ENCODE results near the gene IL17B. TPM values are rescaled to one million over a fixed set of nuclear protein-coding genes. Genes with fewer than 3 reads are reported as not detected.

IL17B gene
- total RNA-seq, 1 donor from 2014 or later = not detected

GRCh38 chr5:149367249-149367971 is 11.7 kb downstream of the IL17B start:
- peaks cover 4% of the 10 kb centered on the region for H3K4me1 Mint-ChIP-seq (ENCODE audit: unreplicated experiment)
- H3K4me3 Mint-ChIP-seq (ENCODE audit: unreplicated experiment) = no peak overlapping the region
- H3K36me3 Mint-ChIP-seq (ENCODE audit: low read depth, unreplicated experiment) = peaks cover 3% of the 10 kb centered on the region
- no peak overlapping the region for H3K27ac Mint-ChIP-seq (ENCODE audit: unreplicated experiment)
- no peaks in the 10 kb centered on the region for H3K9me3 Mint-ChIP-seq (ENCODE audit: unreplicated experiment)
- peaks cover 9% of the 10 kb centered on the region for H3K27me3 Mint-ChIP-seq (ENCODE audit: unreplicated experiment)
- peak; percentile 78 for DNase-seq (ENCODE audit: low spot score)
- peak; percentile 67 for TF ChIP-seq CTCF (IDR thresholded peaks at IDR 0.05; ENCODE audit: unreplicated experiment)

- H3K27me3 Mint-ChIP-seq (ENCODE audit: unreplicated experiment) = peaks cover 9% of the 10 kb centered on the region
- H3K4me1 Mint-ChIP-seq (ENCODE audit: unreplicated experiment) = peaks cover 1% of the 10 kb centered on the region
- DNase-seq (ENCODE audit: low spot score) = no peak
- TF ChIP-seq CTCF (IDR thresholded peaks at IDR 0.05; ENCODE audit: unreplicated experiment) = no peak
- H3K27ac Mint-ChIP-seq (ENCODE audit: unreplicated experiment) = peak overlapping the region; percentile 33
- peaks cover 3% of the 10 kb centered on the region for H3K36me3 Mint-ChIP-seq (ENCODE audit: low read depth, unreplicated experiment)
- no peak overlapping the region for H3K4me3 Mint-ChIP-seq (ENCODE audit: unreplicated experiment)
- H3K9me3 Mint-ChIP-seq (ENCODE audit: unreplicated experiment) = no peaks in the 10 kb centered on the region
These were observed 12.8 kb downstream of the IL17B start for GRCh38 chr5:149366169-149366729.

GRCh38 chr5:149365418-149365817 is 13.7 kb downstream of the IL17B start:
- DNase-seq (ENCODE audit: low spot score) = no peak

GRCh38 chr5:149364719-149365118 is 14.4 kb downstream of the IL17B start:
- peaks cover 9% of the 10 kb centered on the region for H3K27me3 Mint-ChIP-seq (ENCODE audit: unreplicated experiment)
- no peak for TF ChIP-seq CTCF (IDR thresholded peaks at IDR 0.05; ENCODE audit: unreplicated experiment)
- H3K36me3 Mint-ChIP-seq (ENCODE audit: low read depth, unreplicated experiment) = peaks cover 3% of the 10 kb centered on the region
- no peak overlapping the region for H3K27ac Mint-ChIP-seq (ENCODE audit: unreplicated experiment)
- peak overlapping the region; percentile 3 for H3K4me3 Mint-ChIP-seq (ENCODE audit: unreplicated experiment)
- H3K9me3 Mint-ChIP-seq (ENCODE audit: unreplicated experiment) = no peaks in the 10 kb centered on the region
- peaks cover 5% of the 10 kb centered on the region for H3K4me1 Mint-ChIP-seq (ENCODE audit: unreplicated experiment)
- DNase-seq (ENCODE audit: low spot score) = no peak

More at GRCh38 chr5:149365418-149365817, 13.7 kb downstream of the IL17B start:
- Mint-ChIP-seq H3K9me3 (ENCODE audit: unreplicated experiment) (no peaks in the 10 kb centered on the region), H3K4me3 (ENCODE audit: unreplicated experiment) (no peak overlapping the region), H3K27me3 (ENCODE audit: unreplicated experiment) (peaks cover 9% of the 10 kb centered on the region), H3K27ac (ENCODE audit: unreplicated experiment) (no peak overlapping the region), H3K4me1 (ENCODE audit: unreplicated experiment) (peaks cover 5% of the 10 kb centered on the region), H3K36me3 (ENCODE audit: low read depth, unreplicated experiment) (peaks cover 3% of the 10 kb centered on the region)
- no peak for TF ChIP-seq CTCF (IDR thresholded peaks at IDR 0.05; ENCODE audit: unreplicated experiment)

GRCh38 chr5:149363936-149364335 is 15.2 kb downstream of the IL17B start:
- Mint-ChIP-seq H3K4me3 (ENCODE audit: unreplicated experiment) (no peak overlapping the region), H3K27ac (ENCODE audit: unreplicated experiment) (no peak overlapping the region), H3K36me3 (ENCODE audit: low read depth, unreplicated experiment) (peaks cover 3% of the 10 kb centered on the region), H3K27me3 (ENCODE audit: unreplicated experiment) (peaks cover 9% of the 10 kb centered on the region), H3K4me1 (ENCODE audit: unreplicated experiment) (peaks cover 8% of the 10 kb centered on the region), H3K9me3 (ENCODE audit: unreplicated experiment) (no peaks in the 10 kb centered on the region)
- no peak for TF ChIP-seq CTCF (IDR thresholded peaks at IDR 0.05; ENCODE audit: unreplicated experiment)
- DNase-seq (ENCODE audit: low spot score) = no peak
